Activated T-cell treated with anti-CD3 and anti-CD28 coated beads, Interleukin-2, amount 50 U/mL, for 1 hour (primary cell): ENCODE data around the gene TBC1D8B.
A peak's percentile ranks its signal among the peaks of the same experiment; 100 is the strongest.
"Not testable (repeated sequence)": the region's sequence is repeated elsewhere in the genome, so short reads cannot be mapped to it uniquely, and the experiment has no call there.

Experiments
- DNase-seq: peaks from one replicate; pipeline ENCODE4 v3.0.0-alpha.2; 2020

TBC1D8B gene

DNA sequence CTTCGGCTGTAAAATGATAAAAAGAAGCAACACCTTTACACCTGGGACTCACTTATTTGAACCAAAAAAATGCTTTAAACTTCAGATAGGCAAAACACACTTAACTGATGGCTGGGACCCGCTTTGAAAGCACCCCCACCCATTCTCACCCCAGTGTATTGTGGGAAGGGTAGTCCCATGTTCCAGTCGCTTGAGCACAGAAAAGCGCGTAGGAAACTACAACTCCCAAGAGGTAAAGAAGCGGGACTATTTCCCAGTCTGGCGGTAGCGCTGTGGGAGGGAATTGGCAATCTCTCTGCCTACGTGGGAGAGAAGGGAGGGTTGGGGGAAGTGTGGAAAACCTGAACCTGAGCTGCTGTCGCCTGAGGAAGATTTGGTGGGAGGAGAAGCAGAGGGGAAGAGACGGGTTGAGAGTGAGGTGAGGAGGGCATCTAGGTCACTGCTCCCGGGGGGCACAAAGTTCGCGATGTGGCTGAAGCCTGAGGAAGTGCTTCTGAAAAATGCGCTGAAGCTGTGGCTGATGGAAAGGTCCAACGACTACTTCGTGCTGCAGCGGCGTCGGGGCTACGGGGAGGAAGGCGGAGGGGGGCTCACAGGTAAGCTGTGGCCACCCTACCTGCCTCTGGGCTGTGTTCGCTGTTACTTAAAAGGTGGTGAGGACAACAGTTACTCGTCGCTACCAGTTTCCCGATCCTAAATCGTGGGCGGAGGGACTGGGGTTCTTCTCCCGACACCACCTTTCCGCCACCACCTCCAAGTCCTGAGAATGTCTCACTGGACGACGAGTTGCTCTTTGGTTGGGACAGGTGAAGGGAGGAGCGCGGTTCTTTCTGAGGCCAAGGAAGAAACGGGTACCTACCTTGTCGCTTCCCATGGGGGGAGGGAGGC is at the start of gene TBC1D8B:
TSS of gene TBC1D8B (plus strand) at position 286 of the 888 bp plus-strand sequence. CDS start at position 467, 181 bp downstream.
- DNase-seq: peak; percentile 21

DNA sequence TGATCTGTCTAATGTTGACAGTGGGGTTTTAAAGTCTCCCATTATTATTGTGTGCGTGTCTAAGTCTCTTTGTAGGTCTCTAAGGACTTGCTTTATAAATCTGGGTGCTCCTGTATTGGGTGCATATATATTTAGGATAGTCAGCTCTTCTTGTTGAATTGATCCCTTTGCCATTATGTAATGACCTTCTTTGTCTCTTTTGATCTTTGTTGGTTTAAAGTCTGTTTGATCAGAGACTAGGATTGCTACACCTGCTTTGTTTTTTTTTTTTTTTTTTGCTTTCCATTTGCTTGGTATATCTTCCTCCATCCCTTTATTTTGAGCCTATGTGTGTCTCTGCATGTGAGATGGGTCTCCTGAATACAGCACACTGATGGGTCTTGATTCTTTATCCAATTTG is 33.2 kb upstream of the TBC1D8B start:
- DNase-seq: not testable (repeated sequence)

DNA sequence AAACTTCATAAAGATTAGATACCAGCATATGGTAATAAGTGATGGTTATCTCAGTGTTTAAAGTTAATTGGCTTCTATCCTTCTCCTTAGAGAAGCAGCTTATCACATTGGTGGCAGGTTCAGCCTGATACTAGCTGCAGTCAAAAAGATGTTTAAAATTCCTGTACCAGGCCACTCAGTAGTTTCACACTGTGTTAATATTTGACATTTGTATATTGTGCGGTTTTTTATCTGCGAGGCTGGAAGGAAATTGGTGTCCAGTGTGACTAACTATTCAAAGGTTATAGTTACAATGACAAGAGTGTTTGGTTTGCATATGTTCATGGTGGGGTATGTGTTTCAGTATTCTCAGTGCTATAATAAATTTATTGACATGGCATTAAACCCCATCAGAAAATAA is 27.5 kb upstream of the TBC1D8B start:
- no peak for DNase-seq

DNA sequence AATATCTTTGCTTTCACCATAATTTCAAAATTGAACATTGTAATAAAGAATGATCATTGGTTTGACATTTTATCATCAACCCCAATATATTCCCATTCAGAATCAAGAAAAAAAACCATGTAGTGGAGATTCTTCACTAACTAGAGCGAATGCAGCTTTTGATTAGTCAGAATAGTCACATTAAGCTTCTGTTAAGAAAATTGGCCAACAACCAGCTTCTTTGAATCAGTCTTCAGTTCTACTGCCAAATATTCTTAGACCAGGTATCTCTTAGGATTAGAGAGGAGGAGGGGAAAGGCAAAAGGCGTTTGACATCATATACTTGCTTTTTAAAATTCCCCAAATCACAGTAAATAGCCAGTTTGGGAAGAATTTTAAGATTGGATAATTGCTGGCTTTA is 22.2 kb upstream of the TBC1D8B start:
- DNase-seq: no peak

DNA sequence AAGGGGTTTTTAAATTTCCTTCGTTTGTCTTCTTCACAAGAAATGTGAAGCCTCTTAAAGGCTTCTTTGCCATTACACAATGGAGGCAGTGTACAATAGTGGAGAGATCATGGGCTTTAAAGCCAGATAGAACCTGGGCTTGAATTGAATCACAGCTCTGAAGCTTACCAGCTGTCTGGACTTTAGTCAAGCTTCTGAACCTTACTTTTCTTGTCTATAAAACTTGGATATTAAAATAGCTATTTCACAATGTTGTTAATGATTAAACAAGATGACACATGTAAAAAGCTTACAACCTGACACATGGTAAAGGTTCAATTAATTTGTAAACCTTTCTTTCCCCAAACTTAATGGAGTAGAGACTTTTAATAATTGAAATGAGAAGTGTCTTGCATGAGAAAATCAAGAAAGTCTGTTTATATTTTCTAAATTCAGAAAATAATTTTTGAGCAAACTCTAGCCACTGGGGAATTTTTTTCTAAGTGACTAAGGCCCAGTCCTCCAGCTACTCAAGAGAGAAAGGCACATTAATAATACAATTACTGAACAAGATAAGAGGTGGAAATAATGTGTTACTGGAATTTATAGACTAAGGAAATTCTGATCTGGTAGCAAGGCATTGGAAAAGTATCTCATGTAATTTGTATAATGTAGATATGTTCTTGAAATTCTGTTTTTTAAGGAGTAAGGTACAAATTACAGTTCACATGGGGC is 21.7 kb upstream of the TBC1D8B start:
- no peak for DNase-seq

DNA sequence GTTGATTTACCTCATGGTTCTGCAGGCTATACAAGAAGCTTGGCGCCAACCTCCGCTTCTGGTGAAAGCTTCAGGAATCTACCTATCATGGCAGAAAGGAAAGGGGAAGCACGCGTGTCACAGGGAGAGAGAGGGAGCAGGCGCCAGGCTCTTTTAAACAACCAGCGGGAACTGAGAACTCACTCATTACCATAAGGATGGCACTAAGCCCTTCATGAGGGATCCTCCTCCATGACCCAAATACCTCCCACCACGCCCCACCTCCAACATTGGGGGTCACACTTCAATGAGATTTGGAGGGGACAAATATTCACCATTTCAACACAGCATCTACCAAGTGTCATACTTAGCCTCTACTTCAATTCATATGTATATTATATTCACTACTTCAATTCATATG is 18.8 kb upstream of the TBC1D8B start:
- DNase-seq: no peak

DNA sequence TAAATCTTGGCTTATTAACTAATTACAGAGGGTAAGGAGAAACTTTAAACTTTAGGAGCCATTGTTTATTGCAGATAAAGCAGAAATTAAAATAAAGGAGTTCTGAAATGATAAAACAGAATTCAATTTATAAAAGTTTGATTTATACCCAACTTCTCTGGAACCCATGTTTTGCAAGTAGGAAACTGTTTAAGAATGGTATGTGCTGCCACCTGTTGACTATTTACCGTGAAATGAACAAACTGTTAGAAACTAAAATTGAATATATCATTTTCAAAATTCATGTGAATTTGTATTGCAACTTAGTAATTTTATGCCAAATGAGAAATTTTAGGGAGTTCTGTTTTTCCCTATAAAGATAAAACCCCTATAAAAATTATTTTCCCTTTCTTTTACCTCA is 11.0 kb upstream of the TBC1D8B start:
- no peak for DNase-seq

DNA sequence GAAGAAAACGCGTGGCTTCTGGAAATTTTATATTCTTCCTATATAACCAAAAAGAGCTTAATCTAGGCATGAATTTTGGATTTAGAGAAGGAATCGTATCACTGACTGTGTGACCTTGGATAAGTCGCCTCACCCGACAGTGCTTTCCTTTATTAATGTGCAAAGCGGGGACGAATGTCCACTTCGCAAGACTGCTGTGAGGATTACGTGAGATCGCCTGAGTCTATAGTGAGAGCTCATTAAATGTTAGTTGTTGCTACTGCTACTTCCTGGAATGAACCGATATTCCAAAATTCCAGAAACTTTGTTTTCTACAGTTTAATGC is 448 bp upstream of the TBC1D8B start:
- no peak for DNase-seq

DNA sequence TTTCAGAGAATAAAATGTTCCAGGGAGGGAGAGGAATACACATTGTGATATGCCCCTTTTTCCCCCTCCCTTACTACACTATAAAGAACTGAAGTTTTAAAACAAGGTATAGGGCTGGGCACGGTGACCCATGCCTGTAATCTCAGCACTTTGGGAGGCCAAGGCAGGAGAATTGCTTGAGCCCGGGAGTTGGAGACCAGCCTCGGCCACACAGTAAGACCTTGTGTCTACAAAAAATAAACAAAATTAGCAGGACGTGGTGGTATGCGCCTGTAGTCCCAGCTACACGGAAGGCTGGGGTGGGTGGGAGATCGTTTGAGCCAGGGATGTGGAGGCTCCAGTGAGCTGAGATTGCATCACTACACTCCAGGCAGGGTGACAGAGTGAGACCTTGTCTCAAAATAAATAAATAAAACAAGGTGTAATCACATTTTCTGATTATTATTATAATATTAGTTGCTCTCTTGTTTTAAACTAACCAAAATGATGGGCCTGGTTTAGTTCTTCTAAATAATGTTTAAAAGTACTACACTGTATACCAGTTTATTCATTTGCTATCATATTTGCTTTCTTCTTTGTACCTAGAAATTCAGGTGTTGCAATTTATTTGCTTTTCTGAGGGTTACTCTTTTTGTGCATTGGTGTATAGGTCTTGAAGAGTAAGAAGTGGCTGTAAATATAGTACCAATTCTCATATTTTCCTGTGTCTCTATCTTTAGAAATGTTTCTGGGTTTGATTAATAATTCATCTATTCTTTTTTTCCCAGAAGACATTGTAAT is 8.8 kb downstream of the TBC1D8B start:
- DNase-seq: no peak

DNA sequence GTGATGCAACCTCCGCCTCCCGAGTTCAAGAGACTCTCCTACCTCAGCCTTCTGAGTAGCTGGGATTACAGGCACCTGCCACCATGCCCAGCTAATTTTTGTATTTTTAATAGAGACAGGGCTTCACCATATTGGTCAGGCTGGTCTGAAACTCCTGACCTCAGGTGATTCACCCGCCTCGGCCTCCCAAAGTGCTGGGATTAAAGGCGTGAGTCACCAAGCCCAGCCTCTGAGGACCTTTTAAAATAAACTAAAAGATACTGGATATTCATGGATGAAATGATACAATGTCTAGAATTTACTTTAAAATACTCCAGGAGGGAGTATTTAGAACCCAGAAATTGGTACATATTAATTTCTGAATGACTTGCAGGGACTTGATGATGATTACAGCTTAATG is 10.5 kb downstream of the TBC1D8B start:
- DNase-seq: not testable (repeated sequence)

DNA sequence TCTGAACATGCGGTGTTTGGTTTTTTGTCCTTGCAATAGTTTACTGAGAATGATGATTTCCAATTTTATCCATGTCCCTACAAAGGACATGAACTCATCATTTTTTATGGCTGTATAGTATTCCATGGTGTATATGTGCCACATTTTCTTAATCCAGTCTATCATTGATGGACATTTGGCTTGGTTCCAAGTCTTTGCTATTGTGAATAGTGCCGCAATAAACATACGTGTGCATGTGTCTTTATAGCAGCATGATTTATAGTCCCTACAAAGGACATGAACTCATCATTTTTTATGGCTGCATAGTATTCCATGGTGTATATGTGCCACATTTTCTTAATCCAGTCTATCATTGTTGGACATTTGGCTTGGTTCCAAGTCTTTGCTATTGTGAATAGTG is 11.6 kb downstream of the TBC1D8B start:
- DNase-seq: not testable (repeated sequence)

DNA sequence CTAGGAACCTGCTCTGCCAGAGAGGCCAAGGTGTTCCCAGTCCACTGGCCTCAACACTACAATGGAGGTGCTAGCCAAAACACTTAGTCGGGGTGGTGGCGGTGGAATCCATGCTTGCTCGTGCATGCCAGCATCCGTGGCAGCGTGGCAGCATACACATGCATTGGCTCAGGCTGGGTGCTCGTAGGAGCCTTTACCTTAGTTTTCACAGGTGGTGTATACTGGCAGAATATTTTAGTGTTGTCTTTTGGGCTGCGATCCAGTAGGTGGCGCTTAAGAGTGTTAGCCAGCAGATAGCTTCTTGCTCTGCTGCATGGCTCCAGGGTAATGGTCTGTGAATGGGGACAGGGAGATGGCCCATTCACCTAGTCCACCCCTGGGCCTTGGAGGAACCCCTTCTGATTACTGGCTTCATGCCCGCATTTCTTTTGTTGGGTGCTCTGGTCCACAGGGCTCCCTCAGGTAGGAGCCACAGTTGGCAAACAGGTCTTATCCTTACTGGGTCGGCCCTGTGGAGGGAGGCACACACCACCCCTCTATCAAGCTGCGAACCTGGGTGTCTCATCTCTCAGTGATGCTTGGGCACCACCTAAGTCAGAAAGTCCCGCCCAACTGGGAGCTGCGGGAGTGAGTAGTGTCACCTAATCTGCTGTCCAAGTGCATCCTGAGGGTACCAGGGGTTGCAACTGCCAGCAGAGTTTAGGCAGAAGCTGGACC is 60.7 kb downstream of the TBC1D8B start:
- DNase-seq: peak; percentile 22

DNA sequence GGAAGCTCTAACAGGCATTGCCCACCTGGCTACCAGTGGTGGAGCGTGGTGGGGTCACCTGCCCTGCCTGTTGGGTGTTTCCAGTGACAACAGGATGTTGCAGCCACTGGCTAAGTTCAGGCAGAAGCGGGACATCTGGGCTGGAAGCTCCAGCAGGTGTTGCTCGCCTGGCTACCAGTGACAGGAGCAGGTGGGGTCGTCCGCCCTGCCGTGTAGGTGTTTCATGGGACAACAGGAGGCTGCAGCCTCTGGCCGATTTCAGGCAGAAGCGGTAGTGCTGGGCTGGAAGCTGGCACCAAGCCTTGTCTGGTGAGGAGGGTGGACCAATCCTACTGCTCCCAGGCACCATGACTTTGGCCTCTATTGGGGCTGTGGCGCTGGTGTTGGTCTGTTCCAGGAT is 61.2 kb downstream of the TBC1D8B start:
- no peak for DNase-seq

DNA sequence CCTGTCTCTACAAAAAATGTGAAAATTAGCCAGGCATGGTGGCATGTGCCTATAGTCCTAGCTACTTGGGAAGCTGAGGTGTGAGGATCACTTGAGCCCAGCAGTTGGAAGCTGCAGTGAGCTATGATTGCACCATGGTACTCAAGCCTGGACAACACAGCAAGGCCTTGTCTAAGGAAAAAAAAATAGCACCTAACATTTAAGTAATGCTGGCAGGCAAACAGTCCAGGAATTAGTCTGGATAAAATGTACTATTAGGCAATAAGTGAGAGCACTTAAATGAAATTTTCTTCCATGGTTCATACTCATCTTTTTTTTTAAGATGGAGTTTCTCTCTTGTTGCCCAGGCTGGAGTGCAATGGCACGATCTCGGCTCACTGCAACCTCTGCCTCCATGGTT is 70.3 kb downstream of the TBC1D8B start:
- not testable (repeated sequence) for DNase-seq

DNA sequence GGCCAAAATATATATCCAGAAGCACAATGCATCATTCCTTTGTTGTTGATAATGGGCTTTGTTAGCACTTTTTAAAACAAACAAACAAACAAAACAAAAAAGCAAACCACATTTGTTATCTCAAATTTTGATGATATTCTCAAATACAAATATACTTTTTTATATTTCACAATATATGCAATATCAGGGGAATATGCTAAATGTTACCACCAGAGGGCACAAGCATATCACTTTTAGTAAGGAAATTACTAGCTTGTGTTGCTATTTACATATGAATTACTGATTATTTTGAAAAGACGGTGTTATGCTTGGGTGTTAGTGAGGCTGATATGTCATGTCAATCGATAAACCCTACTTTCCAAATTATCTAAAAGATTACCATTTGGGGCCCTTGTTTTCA is 71.6 kb downstream of the TBC1D8B start:
- no peak for DNase-seq

DNA sequence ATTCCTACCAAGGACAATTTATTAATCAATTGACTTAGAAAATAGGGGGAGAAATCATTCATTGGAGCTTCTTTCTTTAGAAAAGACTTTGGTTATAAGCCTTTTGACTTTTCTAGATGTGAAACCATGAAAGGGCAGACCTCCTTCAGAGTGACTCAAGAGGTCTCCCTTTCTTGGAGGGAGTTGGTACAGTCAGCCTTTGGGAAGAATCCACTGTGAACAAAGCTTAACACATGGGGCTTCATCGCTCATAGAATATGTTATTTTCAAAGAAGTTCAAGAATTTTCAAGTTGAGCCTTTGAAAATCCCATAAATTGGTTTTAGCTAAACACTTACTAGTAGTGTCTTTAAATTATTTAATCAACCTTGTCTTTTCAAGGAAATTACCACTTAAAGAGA is 72.7 kb downstream of the TBC1D8B start:
- DNase-seq: no peak

DNA sequence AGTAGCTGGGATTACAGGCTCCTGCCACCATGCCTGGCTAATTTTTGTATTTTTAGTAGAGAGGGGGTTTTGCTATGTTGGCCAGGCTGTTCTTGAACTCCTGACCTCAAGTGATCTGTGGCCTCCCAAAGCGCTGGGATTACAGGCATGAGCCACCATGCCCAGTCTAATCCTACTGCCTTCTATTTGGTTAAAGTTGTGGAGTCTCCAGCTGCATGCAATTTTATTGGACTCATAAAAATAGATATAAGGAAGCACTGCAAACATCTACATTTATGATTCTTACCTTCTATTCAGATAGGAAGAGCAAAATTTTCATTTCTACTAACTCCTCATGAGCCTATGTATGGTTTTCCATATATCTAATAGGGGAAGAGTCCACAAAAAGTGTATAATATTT is 87.0 kb downstream of the TBC1D8B start:
- no peak for DNase-seq

DNA sequence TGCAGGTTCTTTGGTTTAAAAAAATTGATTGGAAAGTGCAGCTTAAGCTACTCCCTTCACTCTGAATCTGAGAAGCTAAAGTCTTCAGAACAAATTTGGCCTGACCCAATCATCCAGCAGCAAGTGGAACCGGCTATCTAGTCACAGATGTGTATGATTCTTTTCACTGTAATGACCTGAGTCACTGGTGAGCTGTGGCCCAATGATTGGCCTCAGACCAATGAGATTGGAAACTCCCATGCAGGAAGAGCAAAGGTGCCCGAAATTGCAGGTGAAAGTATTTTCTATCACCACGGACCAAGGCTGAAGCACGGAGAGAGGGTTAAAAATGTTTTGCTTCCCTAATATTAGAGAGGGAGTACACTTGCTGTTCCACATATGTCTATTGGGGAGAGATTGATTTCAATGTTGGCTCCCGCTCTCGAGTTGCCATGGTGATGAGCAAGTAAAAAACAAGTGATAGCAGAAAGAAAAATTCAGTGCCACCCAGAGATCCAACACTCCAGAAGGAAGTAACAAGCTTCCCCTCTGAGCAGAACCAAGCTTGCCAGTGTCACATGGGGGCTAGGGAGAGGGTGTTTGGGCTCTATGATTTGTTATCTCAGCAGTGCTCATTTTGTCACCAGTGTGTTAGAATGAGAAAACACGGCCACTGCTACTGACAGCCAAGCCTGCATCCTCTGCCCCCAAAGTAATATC is 89.4 kb downstream of the TBC1D8B start:
- no peak for DNase-seq

DNA sequence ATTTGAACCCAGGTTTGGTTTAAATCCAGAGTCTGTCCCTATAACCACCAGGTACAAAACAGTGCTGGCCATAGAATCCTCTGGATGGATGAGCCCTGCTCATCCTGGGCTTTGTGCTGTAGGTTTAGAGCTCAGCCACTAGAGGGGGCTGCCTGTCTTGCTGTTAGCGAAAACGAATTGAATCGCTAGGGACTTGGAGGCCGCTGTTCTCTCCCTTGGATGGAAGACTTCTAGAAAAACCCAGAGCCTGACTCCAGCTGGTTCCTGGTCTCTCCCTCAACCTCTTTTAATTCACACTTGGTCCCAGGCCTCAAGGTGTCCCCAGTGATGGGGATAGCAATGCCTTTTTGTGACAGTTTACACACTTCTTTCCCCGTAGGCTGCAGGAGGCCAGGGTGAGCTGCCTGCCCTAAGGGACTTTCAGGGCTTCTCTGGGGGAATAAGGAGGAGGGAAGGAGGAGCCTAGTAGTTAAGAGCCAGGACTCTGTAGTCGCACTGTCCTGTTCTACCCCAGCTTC is 92.0 kb downstream of the TBC1D8B start:
- peak; percentile 43 for DNase-seq

DNA sequence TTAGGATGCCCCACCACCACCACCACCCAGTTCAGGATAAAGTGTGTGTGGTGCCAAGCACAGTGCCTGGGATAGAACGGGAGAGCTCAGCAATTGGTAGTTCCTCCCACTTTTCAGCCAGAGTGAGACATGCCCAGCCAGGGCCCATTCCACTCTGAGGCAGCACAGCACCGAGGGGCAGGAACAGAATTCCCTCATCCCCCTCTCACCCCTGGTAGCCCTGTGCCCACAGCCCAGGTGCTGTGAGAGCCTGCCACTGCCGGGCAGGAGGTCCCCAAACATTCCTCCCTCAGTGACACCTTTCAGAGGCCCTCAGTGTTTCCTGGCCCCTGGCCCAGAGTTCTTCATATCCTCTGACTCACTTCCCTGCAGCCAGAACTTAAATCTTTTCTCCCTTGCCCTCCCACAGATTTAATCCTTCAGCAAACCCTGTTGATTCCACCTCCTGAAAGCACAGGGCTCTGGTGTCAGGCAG is 92.5 kb downstream of the TBC1D8B start:
- DNase-seq: no peak

DNA sequence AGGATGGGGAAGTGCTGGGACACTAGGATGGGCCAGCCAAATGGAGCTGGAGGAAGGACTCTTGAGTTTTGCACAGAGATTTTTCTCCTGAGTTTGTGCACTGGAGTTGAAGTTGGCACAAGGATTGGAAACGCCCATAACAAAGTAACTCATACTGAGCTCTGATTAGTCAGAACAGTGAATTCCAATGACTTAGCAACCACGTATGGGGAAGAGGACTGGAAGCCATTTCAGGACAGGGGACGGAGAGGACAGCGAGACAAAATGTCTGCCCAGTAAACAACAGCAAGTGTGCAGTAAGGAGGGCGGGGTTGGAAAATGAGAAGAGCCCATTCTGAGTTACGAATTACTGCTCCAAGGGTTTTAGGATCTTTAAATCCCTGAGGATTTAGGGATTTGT is 94.8 kb downstream of the TBC1D8B start:
- no peak for DNase-seq

DNA sequence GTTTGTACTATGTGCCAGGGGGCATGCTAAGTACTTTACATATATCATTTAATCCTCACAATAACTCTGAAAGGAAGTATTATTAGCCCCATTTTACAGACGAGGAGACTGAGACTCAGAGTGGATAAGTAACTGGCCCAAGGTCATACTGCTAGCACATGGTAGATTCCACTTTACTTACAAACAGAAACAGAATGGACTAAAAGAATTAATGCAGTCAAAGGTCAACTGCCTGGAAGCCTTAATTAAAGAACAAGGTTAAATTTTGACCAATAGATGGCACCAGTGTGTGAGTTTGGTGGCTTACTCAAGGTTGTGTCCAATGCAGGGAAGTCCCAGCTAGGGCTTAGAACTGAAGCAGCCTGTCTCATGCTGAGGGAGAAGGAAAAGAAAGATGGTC is 96.0 kb downstream of the TBC1D8B start:
- DNase-seq: no peak
